Stomach smooth muscle (tissue), 2 donors: ENCODE data around the gene GRIN2C.

Source experiments
- H3K27ac ChIP-seq: one replicate; pipeline ENCODE4 v1.7.0; 2013; ENCODE audit warnings: mild to moderate bottlenecking, low read length, inconsistent platforms
- H3K27me3 ChIP-seq, 2 donors: one replicate each; pipeline ENCODE4 v1.7.0; 2013; ENCODE audit warnings: low read length in 2 of 2; ENCODE audit not compliant: insufficient read depth in 2 of 2, control insufficient read depth in 1 of 2
- H3K36me3 ChIP-seq, 2 donors: one replicate each; pipeline ENCODE4 v1.7.0; 2013; ENCODE audit warnings: low read length in 2 of 2; ENCODE audit not compliant: control insufficient read depth in 2 of 2, insufficient read depth in 2 of 2
- H3K4me1 ChIP-seq: one replicate; pipeline ENCODE4 v1.7.0; 2013; ENCODE audit warnings: low read length; ENCODE audit not compliant: control insufficient read depth, insufficient read depth
- H3K4me3 ChIP-seq, 2 donors: one replicate each; pipeline ENCODE4 v1.7.0; 2013; ENCODE audit warnings: low read length in 2 of 2
- H3K9ac ChIP-seq, 2 donors: one replicate each; pipeline ENCODE4 v1.7.0; 2013; ENCODE audit warnings: low read length in 2 of 2, mild to moderate bottlenecking in 1 of 2
- H3K9me3 ChIP-seq, 2 donors: one replicate each; pipeline ENCODE4 v1.7.0; 2013; ENCODE audit warnings: low read length in 2 of 2; ENCODE audit not compliant: control insufficient read depth in 2 of 2
- donor health status: healthy.
- donor health status: Pancreatic carcinoma.

GRIN2C gene

GRCh38 chr17:74796866-74797265 lies 62.8 kb downstream of the GRIN2C start:
- Histone ChIP-seq H3K4me3 (no peak overlapping the region), H3K9ac (no peak overlapping the region), H3K4me1 (peaks cover 2% of the 10 kb centered on the region), H3K36me3 (peaks cover 32 to 51% of the 10 kb centered on the region in 2 donors), H3K9me3 (no peaks in the 10 kb centered on the region), H3K27me3 (no peaks in the 10 kb centered on the region), H3K27ac (no peak overlapping the region)

GRCh38 chr17:74796211-74796610 lies 63.5 kb downstream of the GRIN2C start:
- Histone ChIP-seq H3K27ac (no peak overlapping the region), H3K27me3 (no peaks in the 10 kb centered on the region), H3K9ac (no peak overlapping the region), H3K4me3 (no peak overlapping the region), H3K9me3 (no peaks in the 10 kb centered on the region), H3K36me3 (peaks cover 32 to 49% of the 10 kb centered on the region in 2 donors), H3K4me1 (peaks cover 2% of the 10 kb centered on the region)

- no peak overlapping the region for H3K4me3 ChIP-seq
- no peaks in the 10 kb centered on the region for H3K27me3 ChIP-seq
- no peaks in the 10 kb centered on the region for H3K9me3 ChIP-seq
- peaks cover 32 to 50% of the 10 kb centered on the region in 2 donors for H3K36me3 ChIP-seq
- H3K27ac ChIP-seq = no peak overlapping the region
- no peak overlapping the region for H3K9ac ChIP-seq
- H3K4me1 ChIP-seq = peaks cover 2% of the 10 kb centered on the region
These were observed 64.2 kb downstream of the GRIN2C start for GRCh38 chr17:74795327-74796020.

- no peaks in the 10 kb centered on the region for H3K27me3 ChIP-seq
- H3K36me3 ChIP-seq = peaks cover 28 to 43% of the 10 kb centered on the region in 2 donors
- no peak overlapping the region for H3K27ac ChIP-seq
- no peaks in the 10 kb centered on the region for H3K4me1 ChIP-seq
- H3K9ac ChIP-seq = no peak overlapping the region
- no peak overlapping the region for H3K4me3 ChIP-seq
- H3K9me3 ChIP-seq = no peaks in the 10 kb centered on the region
These were observed 67.0 kb downstream of the GRIN2C start for GRCh38 chr17:74792586-74793105.
